HEK293 (cell line): ENCODE results near the gene TPM1.

Experiments
- ZNF266 ChIP-seq: fragments of 450-650 bp; formaldehyde crosslinking; IDR thresholded peaks from 2 replicates; pipeline ENCODE4 v1.5.1; 2016; ENCODE audit warnings: missing biosample characterization, missing genetic modification characterization, low read depth
- ZNF629 ChIP-seq: fragments of 450-650 bp; formaldehyde crosslinking; IDR thresholded peaks from 2 replicates; pipeline ENCODE4 v1.5.1; 2017; ENCODE audit warnings: missing biosample characterization, missing genetic modification characterization
- ZNF843 ChIP-seq: fragments of 450-650 bp; formaldehyde crosslinking; IDR thresholded peaks from 2 replicates; pipeline ENCODE4 v1.5.1; 2016; ENCODE audit warnings: missing biosample characterization, missing genetic modification characterization
- TF ChIP-seq, protein P1 (sequence below): fragments of 450-650 bp; formaldehyde crosslinking; IDR thresholded peaks from 2 replicates; pipeline ENCODE4 v1.5.1; 2016; ENCODE audit warnings: missing biosample characterization, missing genetic modification characterization

- TF ChIP-seq ZNF629 (tag by site-specific recombination) (no peak; the same call in 1 of the 2 replicates), ZNF266 (tag by site-specific recombination) (no peak), ZNF843 (tag by site-specific recombination) (no peak)
- TF ChIP-seq, protein P1, sequence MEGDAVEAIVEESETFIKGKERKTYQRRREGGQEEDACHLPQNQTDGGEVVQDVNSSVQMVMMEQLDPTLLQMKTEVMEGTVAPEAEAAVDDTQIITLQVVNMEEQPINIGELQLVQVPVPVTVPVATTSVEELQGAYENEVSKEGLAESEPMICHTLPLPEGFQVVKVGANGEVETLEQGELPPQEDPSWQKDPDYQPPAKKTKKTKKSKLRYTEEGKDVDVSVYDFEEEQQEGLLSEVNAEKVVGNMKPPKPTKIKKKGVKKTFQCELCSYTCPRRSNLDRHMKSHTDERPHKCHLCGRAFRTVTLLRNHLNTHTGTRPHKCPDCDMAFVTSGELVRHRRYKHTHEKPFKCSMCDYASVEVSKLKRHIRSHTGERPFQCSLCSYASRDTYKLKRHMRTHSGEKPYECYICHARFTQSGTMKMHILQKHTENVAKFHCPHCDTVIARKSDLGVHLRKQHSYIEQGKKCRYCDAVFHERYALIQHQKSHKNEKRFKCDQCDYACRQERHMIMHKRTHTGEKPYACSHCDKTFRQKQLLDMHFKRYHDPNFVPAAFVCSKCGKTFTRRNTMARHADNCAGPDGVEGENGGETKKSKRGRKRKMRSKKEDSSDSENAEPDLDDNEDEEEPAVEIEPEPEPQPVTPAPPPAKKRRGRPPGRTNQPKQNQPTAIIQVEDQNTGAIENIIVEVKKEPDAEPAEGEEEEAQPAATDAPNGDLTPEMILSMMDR (tag by site-specific recombination): peak; percentile 93
These were observed 5.7 kb downstream of the TPM1 start for GRCh38 chr15:63048115-63048775.
